ENCODE results near the gene PRSS2. TPM values are rescaled to one million over a fixed set of nuclear protein-coding genes. Genes with fewer than 3 reads are reported as not detected.
A peak's percentile ranks its signal among the peaks of the same experiment; 100 is the strongest.
"Not testable (repeated sequence)": the region's sequence is repeated elsewhere in the genome, so short reads cannot be mapped to it uniquely, and the experiment has no call there.

PRSS2 gene
- total RNA-seq (0.09 TPM), polyA plus RNA-seq (ENCODE audit: insufficient read depth in 1 of 8, insufficient read length in 8 of 8, low replicate concordance in 1 of 8) (1 to 10 TPM in 2 of 8 donors, not detected in 6; 1.2 to 1.3 TPM)
- long read RNA-seq, donor 1, result 0 reads
- long read RNA-seq, donor 2, result 0 reads
- long read RNA-seq, donor 3, result 0 reads
- long read RNA-seq, donor 4, result 0 reads
- long read RNA-seq, donor 5, result 0 reads
- long read RNA-seq, donor 6, result 0 reads
- long read RNA-seq, donor 7, result 0 reads
- long read RNA-seq, donor 8, result 0 reads
- long read RNA-seq, donor 9, result 0 reads
- long read RNA-seq, donor 10, result 0 reads
- long read RNA-seq, donor 11, result 0 reads

GRCh38 chr7:142770661-142771352 lies at the start of gene PRSS2:
PRSS2 (plus strand) TSS chr7:142770970; CDS start chr7:142770983, 13 bp downstream.
- H3K9me3 ChIP-seq (replicated peaks; ENCODE audit: control insufficient read depth, low read depth, low read length), result no peaks in the 10 kb centered on the region
- no peak within 1 kb of the TSS for H3K27ac ChIP-seq (ENCODE audit: low read length)
- no peaks in the 10 kb centered on the region for H3K36me3 ChIP-seq (ENCODE audit: control insufficient read depth, insufficient read depth, low read length)
- no peak within 1 kb of the TSS for H3K4me3 ChIP-seq (ENCODE audit: low read length)
- H3K4me1 ChIP-seq (ENCODE audit: control insufficient read depth, insufficient read depth, low read length), result no peaks in the 10 kb centered on the region
- no peaks in the 10 kb centered on the region for H3K27me3 ChIP-seq (ENCODE audit: control insufficient read depth, insufficient read depth, low read length)
- no peak for DNase-seq
- 70% methylated on average over 4 of the region's 7 CpGs for WGBS (ENCODE audit: insufficient coverage)

GRCh38 chr7:142720986-142721385 lies 49.8 kb upstream of the PRSS2 start:
- Histone ChIP-seq H3K27ac (ENCODE audit: low read length) (no peak overlapping the region), H3K27me3 (ENCODE audit: control insufficient read depth, insufficient read depth, low read length) (no peaks in the 10 kb centered on the region), H3K9me3 (replicated peaks; ENCODE audit: control insufficient read depth, low read depth, low read length) (no peaks in the 10 kb centered on the region), H3K36me3 (ENCODE audit: control insufficient read depth, insufficient read depth, low read length) (no peaks in the 10 kb centered on the region), H3K4me3 (ENCODE audit: low read length) (no peak overlapping the region), H3K4me1 (ENCODE audit: control insufficient read depth, insufficient read depth, low read length) (no peaks in the 10 kb centered on the region)
- DNase-seq, result peak; percentile 11
- 90% methylated on average over 3 of the region's 10 CpGs for WGBS (ENCODE audit: insufficient coverage)

- Histone ChIP-seq H3K4me3 (ENCODE audit: low read length) (no peak overlapping the region), H3K4me1 (ENCODE audit: control insufficient read depth, insufficient read depth, low read length) (no peaks in the 10 kb centered on the region), H3K27ac (ENCODE audit: low read length) (no peak overlapping the region), H3K9me3 (replicated peaks; ENCODE audit: control insufficient read depth, low read depth, low read length) (no peaks in the 10 kb centered on the region), H3K36me3 (ENCODE audit: control insufficient read depth, insufficient read depth, low read length) (no peaks in the 10 kb centered on the region), H3K27me3 (ENCODE audit: control insufficient read depth, insufficient read depth, low read length) (no peaks in the 10 kb centered on the region)
- WGBS (ENCODE audit: insufficient coverage), result 52% methylated on average over 9 of the region's 15 CpGs
- no peak for DNase-seq
Observed at GRCh38 chr7:142722248-142722794, 48.4 kb upstream of the PRSS2 start.

- 89% methylated on average over 7 of the region's 8 CpGs for WGBS (ENCODE audit: insufficient coverage)
- Histone ChIP-seq H3K4me1 (ENCODE audit: control insufficient read depth, insufficient read depth, low read length) (no peaks in the 10 kb centered on the region), H3K36me3 (ENCODE audit: control insufficient read depth, insufficient read depth, low read length) (no peaks in the 10 kb centered on the region), H3K27me3 (ENCODE audit: control insufficient read depth, insufficient read depth, low read length) (no peaks in the 10 kb centered on the region), H3K27ac (ENCODE audit: low read length) (no peak overlapping the region), H3K9me3 (replicated peaks; ENCODE audit: control insufficient read depth, low read depth, low read length) (no peaks in the 10 kb centered on the region), H3K4me3 (ENCODE audit: low read length) (no peak overlapping the region)
- no peak for DNase-seq
Observed at GRCh38 chr7:142733271-142733670, 37.5 kb upstream of the PRSS2 start.

- Histone ChIP-seq H3K36me3 (ENCODE audit: control insufficient read depth, insufficient read depth, low read length) (no peaks in the 10 kb centered on the region), H3K4me3 (ENCODE audit: low read length) (no peak overlapping the region), H3K9me3 (replicated peaks; ENCODE audit: control insufficient read depth, low read depth, low read length) (no peaks in the 10 kb centered on the region), H3K4me1 (ENCODE audit: control insufficient read depth, insufficient read depth, low read length) (no peaks in the 10 kb centered on the region), H3K27me3 (ENCODE audit: control insufficient read depth, insufficient read depth, low read length) (no peaks in the 10 kb centered on the region), H3K27ac (ENCODE audit: low read length) (no peak overlapping the region)
- 20% methylated on average over 1 of the region's 2 CpGs for WGBS (ENCODE audit: insufficient coverage)
- DNase-seq, result no peak
Observed at GRCh38 chr7:142739923-142740492, 30.8 kb upstream of the PRSS2 start.

DNA sequence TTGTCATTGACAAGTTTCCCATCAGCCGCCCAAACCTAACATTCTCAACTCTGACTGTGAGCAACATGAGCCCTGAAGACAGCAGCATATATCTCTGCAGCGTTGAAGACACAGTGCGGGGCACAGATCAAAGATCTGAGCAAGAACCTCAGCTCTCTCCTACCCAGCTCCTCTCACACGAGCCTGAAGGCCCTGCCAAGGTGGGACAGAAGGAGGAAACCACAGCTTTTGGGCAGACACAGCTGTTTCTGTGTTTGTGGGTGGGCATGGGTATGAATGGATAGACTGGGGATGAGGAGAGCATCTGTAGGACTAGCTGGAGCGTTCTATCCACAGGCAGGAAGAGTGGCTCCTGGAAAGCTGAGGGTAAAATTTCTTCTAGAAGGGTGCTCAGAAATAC lies 30.0 kb upstream of the PRSS2 start:
- H3K27ac ChIP-seq (ENCODE audit: low read length), result no peak overlapping the region
- H3K36me3 ChIP-seq (ENCODE audit: control insufficient read depth, insufficient read depth, low read length), result no peaks in the 10 kb centered on the region
- no CpG with 5 or more reads among the region's 5 CpGs for WGBS (ENCODE audit: insufficient coverage)
- no peak overlapping the region for H3K4me3 ChIP-seq (ENCODE audit: low read length)
- no peak for DNase-seq
- no peaks in the 10 kb centered on the region for H3K4me1 ChIP-seq (ENCODE audit: control insufficient read depth, insufficient read depth, low read length)
- H3K9me3 ChIP-seq (replicated peaks; ENCODE audit: control insufficient read depth, low read depth, low read length), result no peaks in the 10 kb centered on the region
- H3K27me3 ChIP-seq (ENCODE audit: control insufficient read depth, insufficient read depth, low read length), result no peaks in the 10 kb centered on the region

- not testable (repeated sequence) for DNase-seq
Observed at GRCh38 chr7:142741932-142742331, 28.8 kb upstream of the PRSS2 start.

DNA sequence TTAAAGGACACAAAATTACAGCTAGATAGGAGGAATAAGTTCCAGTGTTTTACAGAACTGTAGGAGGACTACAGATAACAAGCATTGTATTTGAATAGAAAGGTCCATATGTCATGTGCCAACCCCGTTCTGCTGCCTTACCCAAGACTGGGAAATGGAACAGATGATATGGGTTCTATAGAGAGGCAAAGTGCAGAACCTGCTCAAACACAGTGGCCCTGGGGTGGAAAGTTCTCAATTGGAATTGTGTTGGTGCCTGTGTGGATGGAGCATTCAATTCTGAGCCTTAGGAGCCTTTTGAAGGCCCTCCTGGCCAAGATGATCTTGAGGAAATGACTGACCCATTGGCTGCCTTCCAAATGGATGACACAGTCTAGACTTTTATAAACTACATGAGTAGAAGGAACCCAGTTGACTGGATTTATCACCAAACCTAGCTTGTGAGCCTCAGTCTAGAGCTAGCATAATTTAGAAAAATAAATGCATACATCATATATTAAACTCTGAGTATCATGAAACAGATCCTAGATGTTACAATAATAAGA lies 25.6 kb upstream of the PRSS2 start:
- 71% methylated on average over 1 of the region's 1 CpG for WGBS (ENCODE audit: insufficient coverage)
- Histone ChIP-seq H3K36me3 (ENCODE audit: control insufficient read depth, insufficient read depth, low read length) (no peaks in the 10 kb centered on the region), H3K9me3 (replicated peaks; ENCODE audit: control insufficient read depth, low read depth, low read length) (no peaks in the 10 kb centered on the region), H3K4me3 (ENCODE audit: low read length) (no peak overlapping the region), H3K27ac (ENCODE audit: low read length) (no peak overlapping the region), H3K27me3 (ENCODE audit: control insufficient read depth, insufficient read depth, low read length) (no peaks in the 10 kb centered on the region), H3K4me1 (ENCODE audit: control insufficient read depth, insufficient read depth, low read length) (no peaks in the 10 kb centered on the region)
- DNase-seq, result no peak

More at GRCh38 chr7:142741932-142742331, 28.8 kb upstream of the PRSS2 start:
- not testable (repeated sequence) for H3K36me3 ChIP-seq (ENCODE audit: control insufficient read depth, insufficient read depth, low read length); H3K4me1 ChIP-seq (ENCODE audit: control insufficient read depth, insufficient read depth, low read length); H3K27me3 ChIP-seq (ENCODE audit: control insufficient read depth, insufficient read depth, low read length); H3K27ac ChIP-seq (ENCODE audit: low read length); H3K9me3 ChIP-seq (replicated peaks; ENCODE audit: control insufficient read depth, low read depth, low read length); H3K4me3 ChIP-seq (ENCODE audit: low read length)

GRCh38 chr7:142745745-142746144 lies 25.0 kb upstream of the PRSS2 start:
- no peak for DNase-seq
- no peak overlapping the region for H3K4me3 ChIP-seq (ENCODE audit: low read length)
- H3K4me1 ChIP-seq (ENCODE audit: control insufficient read depth, insufficient read depth, low read length), result no peaks in the 10 kb centered on the region
- WGBS (ENCODE audit: insufficient coverage), result no CpG with 5 or more reads among the region's 4 CpGs
- H3K27ac ChIP-seq (ENCODE audit: low read length), result no peak overlapping the region
- H3K27me3 ChIP-seq (ENCODE audit: control insufficient read depth, insufficient read depth, low read length), result no peaks in the 10 kb centered on the region
- H3K36me3 ChIP-seq (ENCODE audit: control insufficient read depth, insufficient read depth, low read length), result no peaks in the 10 kb centered on the region
- H3K9me3 ChIP-seq (replicated peaks; ENCODE audit: control insufficient read depth, low read depth, low read length), result no peaks in the 10 kb centered on the region

GRCh38 chr7:142746264-142746663 lies 24.5 kb upstream of the PRSS2 start:
- DNase-seq, result no peak
- H3K4me1 ChIP-seq (ENCODE audit: control insufficient read depth, insufficient read depth, low read length), result no peaks in the 10 kb centered on the region
- no peak overlapping the region for H3K4me3 ChIP-seq (ENCODE audit: low read length)
- H3K27ac ChIP-seq (ENCODE audit: low read length), result no peak overlapping the region
- H3K27me3 ChIP-seq (ENCODE audit: control insufficient read depth, insufficient read depth, low read length), result no peaks in the 10 kb centered on the region
- H3K36me3 ChIP-seq (ENCODE audit: control insufficient read depth, insufficient read depth, low read length), result no peaks in the 10 kb centered on the region
- 51% methylated on average over 2 of the region's 3 CpGs for WGBS (ENCODE audit: insufficient coverage)
- H3K9me3 ChIP-seq (replicated peaks; ENCODE audit: control insufficient read depth, low read depth, low read length), result no peaks in the 10 kb centered on the region

Data from muscle of leg (tissue), 16 donors.